ENCODE results near the gene IAH1. TPM values are rescaled to one million over a fixed set of nuclear protein-coding genes. Genes with fewer than 3 reads are reported as not detected.

The IAH1 gene
- total RNA-seq, 2 experiments from 2014 or later: 54.8 to 57.3 TPM

GRCh38 chr2:9463698-9464034 is 10.7 kb upstream of the IAH1 start:
- no peaks in the 10 kb centered on the region for H3K27me3 ChIP-seq (ENCODE audit: control insufficient read depth in 1 of 2, insufficient read depth in 2 of 2, low read length in 2 of 2)
- no peaks in the 10 kb centered on the region for H3K4me1 ChIP-seq (ENCODE audit: insufficient read depth, low read length)
- TF ChIP-seq, protein P1, sequence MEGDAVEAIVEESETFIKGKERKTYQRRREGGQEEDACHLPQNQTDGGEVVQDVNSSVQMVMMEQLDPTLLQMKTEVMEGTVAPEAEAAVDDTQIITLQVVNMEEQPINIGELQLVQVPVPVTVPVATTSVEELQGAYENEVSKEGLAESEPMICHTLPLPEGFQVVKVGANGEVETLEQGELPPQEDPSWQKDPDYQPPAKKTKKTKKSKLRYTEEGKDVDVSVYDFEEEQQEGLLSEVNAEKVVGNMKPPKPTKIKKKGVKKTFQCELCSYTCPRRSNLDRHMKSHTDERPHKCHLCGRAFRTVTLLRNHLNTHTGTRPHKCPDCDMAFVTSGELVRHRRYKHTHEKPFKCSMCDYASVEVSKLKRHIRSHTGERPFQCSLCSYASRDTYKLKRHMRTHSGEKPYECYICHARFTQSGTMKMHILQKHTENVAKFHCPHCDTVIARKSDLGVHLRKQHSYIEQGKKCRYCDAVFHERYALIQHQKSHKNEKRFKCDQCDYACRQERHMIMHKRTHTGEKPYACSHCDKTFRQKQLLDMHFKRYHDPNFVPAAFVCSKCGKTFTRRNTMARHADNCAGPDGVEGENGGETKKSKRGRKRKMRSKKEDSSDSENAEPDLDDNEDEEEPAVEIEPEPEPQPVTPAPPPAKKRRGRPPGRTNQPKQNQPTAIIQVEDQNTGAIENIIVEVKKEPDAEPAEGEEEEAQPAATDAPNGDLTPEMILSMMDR (IDR thresholded peaks at IDR 0.05): no peak
- H3K27ac ChIP-seq (ENCODE audit: low read depth in 1 of 2, low read length in 2 of 2): no peak overlapping the region
- no peak overlapping the region for H3K4me3 ChIP-seq (ENCODE audit: low read length)
- intact Hi-C loops (cut with DNase I, micrococcal nuclease): no loop called here
- Mint-ChIP-seq H3K4me1 (ENCODE audit: low read depth) (no peaks in the 10 kb centered on the region), H3K27me3 (no peaks in the 10 kb centered on the region), H3K27ac (no peak overlapping the region), H3K9me3 (no peaks in the 10 kb centered on the region), H3K4me3 (no peak overlapping the region), H3K36me3 (ENCODE audit: low read depth) (peaks cover 66% of the 10 kb centered on the region)
- ChIA-PET POLR2A (interaction anchor here (1.4 kb wide), 1 partner anchor 10 kb away, joined by 4 read pairs; no protein-coding TSS in a partner anchor), CTCF (no interaction called here)
- peak in 1 of 14 experiments; percentile 12 for DNase-seq
- H3K36me3 ChIP-seq (ENCODE audit: insufficient read depth, low read length): peaks cover 47% of the 10 kb centered on the region
- no peaks in the 10 kb centered on the region for H3K9me3 ChIP-seq (ENCODE audit: control insufficient read depth in 1 of 2, insufficient read depth in 1 of 2, low read length in 2 of 2)
- peak; percentile 44 for ATAC-seq (ENCODE audit: poor library complexity)

DNA sequence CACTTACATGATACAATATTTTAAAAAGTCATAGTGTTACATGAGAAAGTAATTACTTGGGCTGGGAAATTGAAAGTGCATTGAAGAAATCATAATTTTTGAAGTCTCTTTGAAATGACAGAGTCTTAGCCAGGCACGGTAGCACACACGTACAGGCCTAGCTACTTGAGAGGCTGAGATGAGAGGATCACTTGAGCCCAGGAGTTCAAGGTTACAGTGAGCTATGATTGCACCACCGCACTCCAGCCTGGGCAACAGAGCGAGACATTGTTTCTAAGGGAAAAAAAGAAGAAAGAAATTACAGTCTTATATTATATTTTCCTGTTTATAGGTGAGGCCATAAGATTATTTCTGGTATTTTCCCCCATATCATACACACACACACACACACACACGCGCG is 9.2 kb upstream of the IAH1 start:
- Mint-ChIP-seq H3K27me3 (no peaks in the 10 kb centered on the region), H3K36me3 (ENCODE audit: low read depth) (peaks cover 59% of the 10 kb centered on the region), H3K4me1 (ENCODE audit: low read depth) (no peaks in the 10 kb centered on the region), H3K9me3 (no peaks in the 10 kb centered on the region), H3K4me3 (no peak overlapping the region), H3K27ac (no peak overlapping the region)
- no peaks in the 10 kb centered on the region for H3K9me3 ChIP-seq (ENCODE audit: control insufficient read depth in 1 of 2, insufficient read depth in 1 of 2, low read length in 2 of 2)
- H3K4me1 ChIP-seq (ENCODE audit: insufficient read depth, low read length): no peaks in the 10 kb centered on the region
- H3K4me3 ChIP-seq (ENCODE audit: low read length): no peak overlapping the region
- ATAC-seq (ENCODE audit: poor library complexity): no peak
- no peaks in the 10 kb centered on the region for H3K27me3 ChIP-seq (ENCODE audit: control insufficient read depth in 1 of 2, insufficient read depth in 2 of 2, low read length in 2 of 2)
- DNase-seq: no peak
- TF ChIP-seq, protein P1 (IDR thresholded peaks at IDR 0.05): no peak
- no peak overlapping the region for H3K27ac ChIP-seq (ENCODE audit: low read depth in 1 of 2, low read length in 2 of 2)
- intact Hi-C loops (cut with DNase I, micrococcal nuclease): no loop called here
- ChIA-PET CTCF (no interaction called here), POLR2A (interaction anchor here (1.2 kb wide), 1 partner anchor 9 kb away, joined by 4 read pairs; no protein-coding TSS in a partner anchor)
- peaks cover 48% of the 10 kb centered on the region for H3K36me3 ChIP-seq (ENCODE audit: insufficient read depth, low read length)

DNA sequence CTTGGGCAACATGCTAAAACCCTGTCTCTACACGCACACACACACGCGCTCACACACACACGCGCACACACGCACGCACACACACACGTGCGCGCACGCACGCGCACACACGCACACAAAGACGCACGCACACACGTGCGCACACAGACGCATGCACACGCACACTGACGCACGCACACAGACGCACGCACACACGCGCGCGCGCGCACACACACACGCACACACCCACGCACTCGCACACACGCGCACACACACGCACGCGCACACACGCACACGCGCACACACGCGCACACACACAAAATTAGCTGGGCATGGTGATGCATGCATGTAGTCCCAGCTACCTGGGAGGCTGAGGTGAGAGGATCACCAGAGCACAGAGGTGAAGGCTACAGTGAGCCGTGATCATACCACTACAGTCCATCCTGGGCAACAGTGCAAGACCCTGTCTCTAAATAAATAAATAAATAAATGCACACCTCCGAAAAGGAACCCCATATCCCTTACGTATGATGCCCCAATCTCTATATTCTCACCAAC is 8.1 kb upstream of the IAH1 start:
- peaks cover 40% of the 10 kb centered on the region for H3K36me3 ChIP-seq (ENCODE audit: insufficient read depth, low read length)
- ATAC-seq (ENCODE audit: poor library complexity): no peak
- Mint-ChIP-seq H3K9me3 (no peaks in the 10 kb centered on the region), H3K4me1 (ENCODE audit: low read depth) (no peaks in the 10 kb centered on the region), H3K27ac (no peak overlapping the region), H3K27me3 (no peaks in the 10 kb centered on the region), H3K36me3 (ENCODE audit: low read depth) (peaks cover 50% of the 10 kb centered on the region), H3K4me3 (no peak overlapping the region)
- no peaks in the 10 kb centered on the region for H3K4me1 ChIP-seq (ENCODE audit: insufficient read depth, low read length)
- no peak overlapping the region for H3K4me3 ChIP-seq (ENCODE audit: low read length)
- no peaks in the 10 kb centered on the region for H3K27me3 ChIP-seq (ENCODE audit: control insufficient read depth in 1 of 2, insufficient read depth in 2 of 2, low read length in 2 of 2)
- intact Hi-C loops (cut with DNase I, micrococcal nuclease): no loop called here
- TF ChIP-seq, protein P1 (IDR thresholded peaks at IDR 0.05): no peak
- no peak for DNase-seq
- POLR2A ChIA-PET: no interaction called here
- no peak overlapping the region for H3K27ac ChIP-seq (ENCODE audit: low read depth in 1 of 2, low read length in 2 of 2)
- H3K9me3 ChIP-seq (ENCODE audit: control insufficient read depth in 1 of 2, insufficient read depth in 1 of 2, low read length in 2 of 2): no peaks in the 10 kb centered on the region
- CTCF ChIA-PET: no interaction called here
